ENCODE measurements around the gene SUGCT.

Gene SUGCT

DNA sequence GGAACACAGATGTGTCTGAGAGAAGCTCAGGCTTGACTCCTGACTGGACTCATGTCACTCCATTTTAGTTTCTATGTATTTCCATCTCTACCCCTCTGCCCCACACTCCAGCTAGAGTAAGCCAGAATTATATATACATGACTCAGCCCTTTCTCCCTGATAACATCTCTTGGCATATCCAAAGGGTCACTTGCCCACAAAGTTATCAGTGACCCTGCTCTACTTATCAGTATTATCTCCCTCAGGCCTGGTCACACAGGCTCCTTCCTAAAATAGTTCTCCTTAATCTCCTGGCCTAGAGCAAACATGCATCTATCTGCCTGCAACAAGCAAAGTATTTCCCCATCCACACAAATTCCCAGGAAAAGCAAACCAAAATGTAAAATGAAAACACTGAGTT, 598.3 kb downstream of the SUGCT start:
- no peak for DNase-seq (ENCODE audit: low read depth)

DNA sequence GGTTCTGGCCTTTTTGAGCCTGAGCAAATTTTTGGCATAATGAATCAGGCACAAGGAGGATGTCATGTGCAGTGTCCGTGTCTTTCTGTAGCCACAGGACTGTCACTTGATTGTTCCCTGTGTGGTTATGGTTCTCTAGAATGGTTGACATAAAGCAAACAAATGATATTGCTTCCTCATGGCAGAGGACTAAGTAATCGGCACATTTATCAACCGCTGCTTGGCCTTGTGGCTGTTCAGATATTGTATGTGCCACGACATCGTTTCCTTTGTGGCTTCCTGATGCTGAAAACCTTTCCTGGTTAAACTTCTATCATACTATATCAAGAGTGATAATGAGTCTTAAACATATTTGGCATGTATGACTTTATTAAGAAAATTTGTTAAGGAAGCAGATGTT, 598.8 kb downstream of the SUGCT start:
- DNase-seq (ENCODE audit: low read depth), result no peak

GRCh38 chr7:40739257-40739656, 604.5 kb downstream of the SUGCT start:
- no peak for DNase-seq (ENCODE audit: low read depth)

- DNase-seq (ENCODE audit: low read depth), result no peak
Measured at GRCh38 chr7:40742270-40742669, 607.5 kb downstream of the SUGCT start.

DNA sequence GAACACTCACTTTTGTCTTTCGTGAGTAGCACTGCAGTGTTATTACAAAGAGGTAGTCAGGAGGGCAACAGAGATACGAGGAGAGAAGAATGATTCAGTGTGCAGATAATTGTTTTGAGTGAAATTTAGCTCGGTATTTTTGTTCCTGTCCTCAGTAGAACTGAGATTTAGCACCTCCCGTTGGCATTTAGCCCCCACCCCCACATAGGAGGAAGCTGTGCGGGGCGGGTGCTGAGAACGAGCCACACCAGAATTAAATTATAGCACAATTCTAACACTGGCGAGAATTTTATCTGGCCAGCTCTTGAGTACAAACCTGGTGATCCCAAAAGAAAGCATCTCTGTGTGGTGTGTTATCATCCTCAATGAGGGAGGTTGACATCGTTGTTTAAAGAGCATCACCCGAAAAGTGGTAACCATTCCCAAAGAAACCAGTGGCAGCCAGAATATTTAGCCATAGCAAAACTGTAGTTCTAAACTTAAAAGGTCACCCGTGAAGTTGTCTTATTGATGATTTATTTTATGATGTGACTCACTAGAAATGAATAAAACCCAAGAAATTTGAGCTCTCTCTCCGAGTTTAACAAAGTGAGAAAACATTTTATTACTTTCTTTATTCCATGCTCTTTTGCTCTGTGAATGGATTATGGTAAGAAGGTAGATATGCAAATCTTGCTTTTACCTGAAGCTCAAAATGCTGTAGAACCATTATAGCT, 612.2 kb downstream of the SUGCT start:
- DNase-seq (ENCODE audit: low read depth), result no peak

- no peak for DNase-seq (ENCODE audit: low read depth)
Measured at GRCh38 chr7:40747856-40748255, 613.1 kb downstream of the SUGCT start.

DNA sequence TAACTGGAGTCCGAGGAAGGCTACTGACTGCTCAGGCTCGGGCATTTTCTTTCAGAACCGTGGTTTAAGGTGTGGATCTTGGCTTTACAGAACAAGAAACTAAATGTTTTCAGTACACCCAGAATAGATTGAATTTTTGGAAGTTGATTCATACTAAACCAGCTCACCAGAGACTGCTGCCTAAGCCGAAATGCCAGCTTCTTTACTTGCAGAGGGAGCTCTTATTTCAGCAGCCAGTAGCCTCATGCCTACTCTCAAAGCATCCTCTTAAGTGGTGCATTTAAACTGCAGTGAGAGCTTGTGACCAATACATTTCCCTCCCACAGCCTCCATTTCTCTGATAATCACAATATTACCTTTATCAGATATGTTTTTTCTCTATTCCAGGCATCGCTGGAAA, 615.1 kb downstream of the SUGCT start:
- no peak for DNase-seq (ENCODE audit: low read depth)

DNA sequence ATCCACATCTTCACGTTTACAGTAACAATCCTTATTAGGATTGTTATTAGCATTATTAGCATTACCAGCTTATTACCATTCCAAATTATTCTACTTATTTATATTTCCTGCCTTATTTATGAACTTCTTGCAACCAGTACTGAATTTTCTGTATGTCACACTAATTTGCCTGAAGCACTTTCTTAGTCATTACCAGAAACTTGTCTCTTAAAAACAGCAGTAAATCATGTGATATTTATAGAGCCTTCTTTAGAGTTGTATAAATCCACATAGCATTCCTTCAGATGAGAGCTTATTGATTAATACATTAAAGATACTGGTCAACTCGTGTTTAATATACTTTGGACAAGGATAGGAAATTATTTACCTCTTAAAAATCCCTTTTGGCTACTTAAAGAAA, 618.6 kb downstream of the SUGCT start:
- DNase-seq (ENCODE audit: low read depth), result no peak

- no peak for DNase-seq (ENCODE audit: low read depth)
Measured at GRCh38 chr7:40755438-40755837, 620.6 kb downstream of the SUGCT start.

DNA sequence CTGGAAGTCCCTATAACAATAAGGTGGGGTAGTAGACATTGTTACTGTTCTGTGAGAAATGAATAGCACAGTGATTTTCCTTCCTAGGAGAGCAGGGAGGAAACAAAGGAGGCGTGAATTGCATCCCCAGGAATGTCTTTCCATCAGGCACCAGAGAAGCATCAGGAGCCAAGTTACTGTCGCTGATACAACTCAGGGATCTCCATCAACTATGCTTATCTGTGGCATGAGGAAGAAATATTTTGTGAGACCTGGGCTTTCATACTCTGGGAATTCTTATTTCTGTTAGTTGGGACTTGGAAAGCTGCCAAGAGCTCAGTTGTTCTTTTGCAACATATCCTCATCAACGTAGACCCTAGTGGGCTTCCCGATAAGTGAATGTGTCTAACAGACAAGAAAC, 622.3 kb downstream of the SUGCT start:
- DNase-seq (ENCODE audit: low read depth), result no peak

DNA sequence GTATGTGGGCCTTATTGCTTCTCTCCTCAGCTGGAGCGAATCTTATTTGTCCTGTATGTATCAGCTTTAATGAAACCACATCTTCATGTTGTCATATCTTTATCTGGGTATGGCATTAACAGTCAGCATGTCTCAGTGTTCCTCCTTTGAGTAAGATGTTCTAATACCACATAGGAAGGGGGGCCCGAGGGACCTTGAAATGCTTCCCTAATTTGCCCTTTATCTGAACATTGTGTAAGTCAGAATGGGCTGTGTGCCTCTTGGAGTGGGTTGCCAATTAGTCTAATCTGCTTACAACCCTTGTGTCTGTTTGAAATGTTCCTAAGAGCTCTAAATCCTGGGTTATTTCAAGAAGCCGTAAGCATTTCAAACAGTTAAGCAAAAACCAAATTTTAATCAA, 623.8 kb downstream of the SUGCT start:
- DNase-seq (ENCODE audit: low read depth), result no peak

DNA sequence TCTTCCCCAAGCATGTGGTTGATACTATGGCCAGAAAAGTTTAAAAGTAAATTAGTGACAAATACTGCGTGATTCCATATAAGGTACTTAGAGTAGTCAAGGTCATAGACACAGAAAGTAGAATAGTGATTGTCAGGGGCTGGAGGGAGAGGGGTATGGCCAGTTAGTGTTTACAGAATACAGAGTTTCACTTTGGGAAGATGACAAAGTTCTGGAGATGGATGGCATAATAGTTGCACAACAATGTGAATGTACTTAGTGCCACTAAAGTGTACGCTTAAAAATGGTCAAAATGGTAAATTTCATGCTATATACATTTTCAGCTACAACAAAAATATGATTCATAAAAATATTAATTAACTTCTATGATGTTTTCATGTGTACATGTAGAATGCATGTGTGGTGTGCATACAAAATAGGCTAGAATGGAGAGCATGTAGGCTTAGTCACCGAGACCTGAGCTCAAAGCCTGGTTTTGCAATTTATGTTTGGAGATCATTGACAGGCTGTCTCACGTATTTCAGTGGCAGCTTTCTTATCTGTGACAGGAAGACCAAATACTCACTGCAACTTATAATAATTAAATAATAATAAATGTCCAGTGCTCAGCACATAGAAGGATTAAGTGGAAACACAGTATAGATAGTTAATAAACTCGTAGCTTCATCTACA, 625.6 kb downstream of the SUGCT start:
- DNase-seq (ENCODE audit: low read depth), result no peak

DNA sequence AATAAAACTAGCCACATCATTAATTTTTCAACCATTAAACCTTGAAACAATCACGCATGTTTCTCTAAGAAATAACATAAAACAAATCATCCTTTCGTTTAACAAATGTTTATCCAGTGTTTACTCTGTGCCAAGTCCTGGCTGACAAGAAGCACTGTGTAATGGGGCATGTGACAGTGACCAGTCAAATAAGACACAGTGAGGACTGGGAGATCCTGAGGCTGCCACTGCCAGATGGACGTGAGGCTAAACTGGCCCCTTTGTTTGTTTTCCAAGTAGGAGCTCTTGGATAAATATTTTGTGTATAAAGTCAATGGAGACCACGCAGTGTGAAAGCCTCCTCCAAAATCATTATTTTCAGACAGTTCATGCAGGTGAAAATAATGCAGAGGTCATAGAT, 626.2 kb downstream of the SUGCT start:
- DNase-seq (ENCODE audit: low read depth), result no peak

- no peak for DNase-seq (ENCODE audit: low read depth)
Measured at GRCh38 chr7:40761762-40762560, 627.2 kb downstream of the SUGCT start.

DNA sequence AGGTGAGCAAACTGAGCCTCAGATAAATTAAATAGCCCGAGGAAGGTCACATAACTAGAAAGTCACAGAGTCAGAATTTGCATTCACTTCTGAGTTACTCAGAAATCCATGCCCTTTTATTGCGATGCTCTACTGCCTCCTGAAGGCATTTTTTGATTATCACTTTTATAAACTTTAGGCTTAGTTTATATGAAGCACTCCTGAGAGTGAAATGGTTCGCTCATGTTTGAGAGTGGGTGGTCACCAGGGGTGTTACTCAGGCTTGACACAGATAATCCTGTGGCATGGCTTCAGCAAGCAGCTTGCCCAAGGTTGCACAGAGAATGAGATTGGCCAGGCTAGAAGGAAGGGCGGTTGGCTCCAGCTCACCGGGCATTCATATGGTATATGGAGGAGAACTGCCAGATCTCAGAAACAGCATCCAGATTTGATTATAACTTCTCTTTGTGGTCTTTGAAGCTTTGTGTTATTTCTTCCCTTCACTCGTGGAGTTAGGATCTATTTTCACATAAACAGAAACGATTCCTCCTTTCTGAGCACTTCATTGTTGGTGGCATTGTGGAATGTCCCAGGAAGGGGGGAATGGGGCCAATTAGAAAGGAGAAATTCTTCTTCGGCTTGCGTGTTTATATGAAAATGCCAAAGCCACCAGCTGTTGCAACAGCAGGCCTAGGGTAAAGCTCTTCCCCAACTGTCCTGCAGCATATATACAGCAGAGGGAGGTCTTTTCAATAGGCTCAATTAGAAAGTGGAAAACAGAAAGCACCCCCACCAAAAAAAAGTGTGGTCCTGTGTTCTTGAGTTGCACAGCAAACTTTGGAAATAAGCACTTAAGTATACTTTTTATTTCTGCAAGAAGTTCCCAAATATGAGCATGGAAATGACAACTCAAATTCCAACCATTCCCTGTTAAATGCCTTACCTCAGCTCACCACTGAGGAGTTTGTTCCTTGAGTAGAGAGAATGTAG, 628.8 kb downstream of the SUGCT start:
- DNase-seq (ENCODE audit: low read depth), result no peak

GRCh38 chr7:40765639-40766038, 630.8 kb downstream of the SUGCT start:
- no peak for DNase-seq (ENCODE audit: low read depth)

- no peak for DNase-seq (ENCODE audit: low read depth)
Measured at GRCh38 chr7:40772096-40772495, 637.3 kb downstream of the SUGCT start.

- DNase-seq (ENCODE audit: low read depth), result no peak
Measured at GRCh38 chr7:40773656-40774055, 638.9 kb downstream of the SUGCT start.

GRCh38 chr7:40775877-40776276, 641.1 kb downstream of the SUGCT start:
- DNase-seq (ENCODE audit: low read depth), result no peak

GRCh38 chr7:40777730-40778312, 643.0 kb downstream of the SUGCT start:
- no peak for DNase-seq (ENCODE audit: low read depth)

DNA sequence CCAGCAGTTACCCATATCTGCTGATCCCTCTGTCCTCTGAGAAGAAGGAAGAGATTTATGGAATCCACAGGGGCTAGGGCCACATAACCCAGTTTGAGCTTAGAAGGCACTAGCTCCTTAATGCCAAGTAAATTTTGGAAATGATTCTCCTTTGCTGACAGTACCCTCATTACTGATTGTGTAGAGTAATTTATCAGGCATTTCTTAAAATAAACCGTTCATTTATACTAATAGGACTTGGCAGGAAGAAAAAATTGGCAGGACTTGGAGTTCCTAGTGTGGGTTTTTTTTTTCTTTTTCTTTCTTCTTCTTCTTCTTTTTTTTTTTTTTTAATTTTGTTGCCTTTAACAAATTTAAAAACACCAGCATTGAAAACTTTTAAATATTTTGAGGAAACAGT, 645.7 kb downstream of the SUGCT start:
- DNase-seq (ENCODE audit: low read depth), result no peak

GRCh38 chr7:40782836-40783235, 648.0 kb downstream of the SUGCT start:
- no peak for DNase-seq (ENCODE audit: low read depth)
